ENCODE results near the gene ROS1. TPM values are rescaled to one million over a fixed set of nuclear protein-coding genes. Genes with fewer than 3 reads are reported as not detected.
A peak's percentile ranks its signal among the peaks of the same experiment; 100 is the strongest.

Gene ROS1
- total RNA-seq, 1 donor from 2014 or later, result 163 TPM

- intact Hi-C loops (cut with DNase I), result no loop called here
- Histone ChIP-seq H3K27ac (no peak overlapping the region), H3K4me3 (no peak overlapping the region), H3K27me3 (no peaks in the 10 kb centered on the region), H3K4me1 (no peaks in the 10 kb centered on the region), H3K9me3 (no peaks in the 10 kb centered on the region), H3K36me3 (no peaks in the 10 kb centered on the region)
- DNase-seq (no peak), ATAC-seq (no peak)
- TF ChIP-seq CTCF (IDR thresholded peaks at IDR 0.05), result no peak
Measured at GRCh38 chr6:117338567-117338966, 87.2 kb downstream of the ROS1 start.

- no peak overlapping the region for H3K4me3 ChIP-seq
- intact Hi-C loops (cut with DNase I), result no loop called here
- H3K27me3 ChIP-seq, result no peaks in the 10 kb centered on the region
- no peak for TF ChIP-seq CTCF (IDR thresholded peaks at IDR 0.05)
- ATAC-seq (no peak), DNase-seq (no peak)
- H3K9me3 ChIP-seq, result no peaks in the 10 kb centered on the region
- H3K4me1 ChIP-seq, result no peaks in the 10 kb centered on the region
- no peak overlapping the region for H3K27ac ChIP-seq
- no peaks in the 10 kb centered on the region for H3K36me3 ChIP-seq
Measured at GRCh38 chr6:117329926-117330325, 95.8 kb downstream of the ROS1 start.

- Histone ChIP-seq H3K9me3 (no peaks in the 10 kb centered on the region), H3K27me3 (no peaks in the 10 kb centered on the region), H3K4me1 (no peaks in the 10 kb centered on the region), H3K36me3 (no peaks in the 10 kb centered on the region), H3K4me3 (no peak overlapping the region), H3K27ac (no peak overlapping the region)
- intact Hi-C loops (cut with DNase I), result no loop called here
- DNase-seq (no peak), ATAC-seq (no peak)
- TF ChIP-seq CTCF (IDR thresholded peaks at IDR 0.05), result no peak
Measured at GRCh38 chr6:117328500-117328899, 97.2 kb downstream of the ROS1 start.

GRCh38 chr6:117328005-117328389 lies 97.7 kb downstream of the ROS1 start:
- no peaks in the 10 kb centered on the region for H3K9me3 ChIP-seq
- no peak for TF ChIP-seq CTCF (IDR thresholded peaks at IDR 0.05)
- intact Hi-C loops (cut with DNase I), result no loop called here

GRCh38 chr6:117327149-117328004 lies 98.4 kb downstream of the ROS1 start:
- Histone ChIP-seq H3K4me3 (no peak overlapping the region), H3K27ac (no peak overlapping the region), H3K27me3 (no peaks in the 10 kb centered on the region), H3K36me3 (no peaks in the 10 kb centered on the region), H3K9me3 (no peaks in the 10 kb centered on the region), H3K4me1 (no peaks in the 10 kb centered on the region)
- ATAC-seq (peak; percentile 45), DNase-seq (no peak)
- no peak for TF ChIP-seq CTCF (IDR thresholded peaks at IDR 0.05)
- intact Hi-C loops (cut with DNase I), result no loop called here

More at GRCh38 chr6:117328005-117328389, 97.7 kb downstream of the ROS1 start:
- no peaks in the 10 kb centered on the region for H3K4me1 ChIP-seq
- ATAC-seq (no peak), DNase-seq (no peak)
- H3K4me3 ChIP-seq, result no peak overlapping the region
- H3K27me3 ChIP-seq, result no peaks in the 10 kb centered on the region
- H3K36me3 ChIP-seq, result no peaks in the 10 kb centered on the region
- no peak overlapping the region for H3K27ac ChIP-seq
